ENCODE measurements around the gene CCDC152. TPM values are rescaled to one million over a fixed set of nuclear protein-coding genes. Genes with fewer than 3 reads are reported as not detected.

Gene CCDC152
- total RNA-seq, 1 experiment from 2014 or later = not detected

- TF ChIP-seq EZH2 (IDR thresholded peaks at IDR 0.05) (no peak), TCF7L2 (IDR thresholded peaks at IDR 0.05; ENCODE audit: borderline replicate concordance, extremely low read depth, insufficient read depth, insufficient read length) (no peak), SRF (IDR thresholded peaks at IDR 0.05; ENCODE audit: low read depth) (no peak), ZFX (IDR thresholded peaks at IDR 0.05) (no peak), RAD21 (IDR thresholded peaks at IDR 0.05; ENCODE audit: low read depth) (peak; percentile 66), CBX3 (IDR thresholded peaks at IDR 0.05; ENCODE audit: low read depth) (no peak), EZH2phosphoT487 (IDR thresholded peaks at IDR 0.05; ENCODE audit: borderline replicate concordance) (no peak), YY1 (IDR thresholded peaks at IDR 0.05; ENCODE audit: extremely low read depth, insufficient replicate concordance, low read depth, low read length) (no peak), CEBPB (IDR thresholded peaks at IDR 0.05; ENCODE audit: low read depth) (no peak), FOSL1 (IDR thresholded peaks at IDR 0.05; ENCODE audit: low read depth) (no peak), ELF1 (IDR thresholded peaks at IDR 0.05; ENCODE audit: borderline replicate concordance, low read depth) (no peak)
- TF ChIP-seq, protein P1, sequence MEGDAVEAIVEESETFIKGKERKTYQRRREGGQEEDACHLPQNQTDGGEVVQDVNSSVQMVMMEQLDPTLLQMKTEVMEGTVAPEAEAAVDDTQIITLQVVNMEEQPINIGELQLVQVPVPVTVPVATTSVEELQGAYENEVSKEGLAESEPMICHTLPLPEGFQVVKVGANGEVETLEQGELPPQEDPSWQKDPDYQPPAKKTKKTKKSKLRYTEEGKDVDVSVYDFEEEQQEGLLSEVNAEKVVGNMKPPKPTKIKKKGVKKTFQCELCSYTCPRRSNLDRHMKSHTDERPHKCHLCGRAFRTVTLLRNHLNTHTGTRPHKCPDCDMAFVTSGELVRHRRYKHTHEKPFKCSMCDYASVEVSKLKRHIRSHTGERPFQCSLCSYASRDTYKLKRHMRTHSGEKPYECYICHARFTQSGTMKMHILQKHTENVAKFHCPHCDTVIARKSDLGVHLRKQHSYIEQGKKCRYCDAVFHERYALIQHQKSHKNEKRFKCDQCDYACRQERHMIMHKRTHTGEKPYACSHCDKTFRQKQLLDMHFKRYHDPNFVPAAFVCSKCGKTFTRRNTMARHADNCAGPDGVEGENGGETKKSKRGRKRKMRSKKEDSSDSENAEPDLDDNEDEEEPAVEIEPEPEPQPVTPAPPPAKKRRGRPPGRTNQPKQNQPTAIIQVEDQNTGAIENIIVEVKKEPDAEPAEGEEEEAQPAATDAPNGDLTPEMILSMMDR (IDR thresholded peaks at IDR 0.05 in 2 of 3, conservative IDR thresholded peaks at IDR 0.05 in 1 of 3; ENCODE audit: borderline replicate concordance in 1 of 3, insufficient read depth in 1 of 3, low read depth in 2 of 3, low read length in 2 of 3) = peak; percentile 29 to 65 (median 45); a peak in 4 of 6 replicates
- TF ChIP-seq, protein P2, sequence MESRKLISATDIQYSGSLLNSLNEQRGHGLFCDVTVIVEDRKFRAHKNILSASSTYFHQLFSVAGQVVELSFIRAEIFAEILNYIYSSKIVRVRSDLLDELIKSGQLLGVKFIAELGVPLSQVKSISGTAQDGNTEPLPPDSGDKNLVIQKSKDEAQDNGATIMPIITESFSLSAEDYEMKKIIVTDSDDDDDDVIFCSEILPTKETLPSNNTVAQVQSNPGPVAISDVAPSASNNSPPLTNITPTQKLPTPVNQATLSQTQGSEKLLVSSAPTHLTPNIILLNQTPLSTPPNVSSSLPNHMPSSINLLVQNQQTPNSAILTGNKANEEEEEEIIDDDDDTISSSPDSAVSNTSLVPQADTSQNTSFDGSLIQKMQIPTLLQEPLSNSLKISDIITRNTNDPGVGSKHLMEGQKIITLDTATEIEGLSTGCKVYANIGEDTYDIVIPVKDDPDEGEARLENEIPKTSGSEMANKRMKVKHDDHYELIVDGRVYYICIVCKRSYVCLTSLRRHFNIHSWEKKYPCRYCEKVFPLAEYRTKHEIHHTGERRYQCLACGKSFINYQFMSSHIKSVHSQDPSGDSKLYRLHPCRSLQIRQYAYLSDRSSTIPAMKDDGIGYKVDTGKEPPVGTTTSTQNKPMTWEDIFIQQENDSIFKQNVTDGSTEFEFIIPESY (IDR thresholded peaks at IDR 0.05; ENCODE audit: extremely low read depth, insufficient replicate concordance, low read length) = no peak
- Histone ChIP-seq H3K36me3 (ENCODE audit: control insufficient read depth in 1 of 2, insufficient read depth in 2 of 2, low read length in 2 of 2) (no peaks in the 10 kb centered on the region), H3K27ac (ENCODE audit: low read depth, low read length) (no peak overlapping the region), H4K20me1 (ENCODE audit: insufficient read depth) (no peaks in the 10 kb centered on the region), H3K79me2 (ENCODE audit: insufficient read depth, low read length) (no peaks in the 10 kb centered on the region), H3K9ac (ENCODE audit: low read length) (no peak overlapping the region), H3K9me3 (ENCODE audit: control insufficient read depth in 1 of 2, insufficient read depth in 1 of 2, low read depth in 1 of 2, low read length in 2 of 2) (no peaks in the 10 kb centered on the region), H3K9me2 (ENCODE audit: insufficient read depth) (no peaks in the 10 kb centered on the region), H2AFZ (ENCODE audit: low read depth, low read length, poor library complexity, severe bottlenecking) (no peak overlapping the region), H3K4me1 (ENCODE audit: control insufficient read depth in 1 of 2, insufficient read depth in 2 of 2, low read length in 2 of 2) (no peaks in the 10 kb centered on the region), H3K27me3 (ENCODE audit: insufficient read depth, low read length) (no peaks in the 10 kb centered on the region), H3K4me2 (ENCODE audit: low read length) (no peak overlapping the region), H3K4me3 (replicated peaks in 1 of 2; ENCODE audit: low read depth in 1 of 2, low read length in 2 of 2) (no peak overlapping the region)
- BruUV-seq (replicated peaks) = no TSS peak
- intact Hi-C loops (cut with micrococcal nuclease) = loop anchor here (1.0 to 5.0 kb wide), 3 partner anchors 120 to 911 kb away; no protein-coding TSS in a partner anchor
- DNase-seq (ENCODE audit: low read depth, low spot score) (no peak), ATAC-seq (0 out of 2 replicates have a peak, but pooled peaks have one; percentile 57)
- CTCF ChIA-PET = interaction anchor here (0.7 to 1.8 kb wide), 14 partner anchors 8 to 911 kb away, joined by 3 to 17 read pairs (median 5); no protein-coding TSS in a partner anchor
- POLR2A ChIA-PET = no interaction called here
- RAD21 ChIA-PET (ENCODE audit: low non-redundant PET in 1 of 2, low total read pairs in 2 of 2, uncharacterized antibody in 2 of 2, unreplicated experiment in 2 of 2) = interaction anchor here in 1 of 2 experiments (0.9 to 1.3 kb wide), 2 partner anchors 122 to 911 kb away, joined by 3 to 5 read pairs; no protein-coding TSS in a partner anchor
These were observed 11.0 kb downstream of the CCDC152 start for GRCh38 chr5:42767491-42768105.
